B cell (primary cell): ENCODE data around the gene SCFD1.

ENCODE experiments used
- EZH2 ChIP-seq: IDR thresholded peaks from 2 replicates; pipeline ENCODE4 v1.6.1; 2012; ENCODE audit warnings: borderline replicate concordance, low read depth, mild to moderate bottlenecking, moderate library complexity, low read length; ENCODE audit not compliant: insufficient read depth, poor library complexity, severe bottlenecking
- TF ChIP-seq, protein P1 (sequence below): fragments of 200-600 bp; IDR thresholded peaks from one replicate; pipeline ENCODE4 v1.8.0; 2022; ENCODE audit warnings: antibody characterized with exemption, mild to moderate bottlenecking

DNA sequence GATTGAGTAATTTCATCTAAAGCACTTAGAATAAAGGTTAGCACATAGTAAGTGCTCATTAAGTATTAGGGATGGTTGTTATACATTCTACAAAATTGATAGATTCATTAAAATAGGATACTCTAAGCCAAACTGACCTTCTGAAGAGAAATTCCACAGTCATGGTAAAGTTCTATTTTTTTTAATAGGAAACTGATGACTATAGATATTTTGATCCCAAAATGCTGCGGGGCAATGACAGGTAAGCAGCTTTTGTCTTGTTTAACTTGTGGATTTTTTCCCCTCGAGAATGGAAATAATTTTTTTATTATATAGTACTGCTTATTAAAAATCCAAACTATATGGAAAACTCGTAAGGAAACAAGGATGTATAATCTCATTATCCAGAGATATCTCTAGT lies 97.0 kb downstream of the SCFD1 start:
- TF ChIP-seq, protein P1, sequence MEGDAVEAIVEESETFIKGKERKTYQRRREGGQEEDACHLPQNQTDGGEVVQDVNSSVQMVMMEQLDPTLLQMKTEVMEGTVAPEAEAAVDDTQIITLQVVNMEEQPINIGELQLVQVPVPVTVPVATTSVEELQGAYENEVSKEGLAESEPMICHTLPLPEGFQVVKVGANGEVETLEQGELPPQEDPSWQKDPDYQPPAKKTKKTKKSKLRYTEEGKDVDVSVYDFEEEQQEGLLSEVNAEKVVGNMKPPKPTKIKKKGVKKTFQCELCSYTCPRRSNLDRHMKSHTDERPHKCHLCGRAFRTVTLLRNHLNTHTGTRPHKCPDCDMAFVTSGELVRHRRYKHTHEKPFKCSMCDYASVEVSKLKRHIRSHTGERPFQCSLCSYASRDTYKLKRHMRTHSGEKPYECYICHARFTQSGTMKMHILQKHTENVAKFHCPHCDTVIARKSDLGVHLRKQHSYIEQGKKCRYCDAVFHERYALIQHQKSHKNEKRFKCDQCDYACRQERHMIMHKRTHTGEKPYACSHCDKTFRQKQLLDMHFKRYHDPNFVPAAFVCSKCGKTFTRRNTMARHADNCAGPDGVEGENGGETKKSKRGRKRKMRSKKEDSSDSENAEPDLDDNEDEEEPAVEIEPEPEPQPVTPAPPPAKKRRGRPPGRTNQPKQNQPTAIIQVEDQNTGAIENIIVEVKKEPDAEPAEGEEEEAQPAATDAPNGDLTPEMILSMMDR: no peak
- no peak for TF ChIP-seq EZH2
